Ishikawa (cell line): ENCODE data around the gene BACE2.

Experiments used
- CEBPB ChIP-seq: IDR thresholded peaks from 2 replicates; pipeline ENCODE4 v1.6.1; 2012
- TF ChIP-seq, protein P1 (sequence below): IDR thresholded peaks from 2 replicates; pipeline ENCODE4 v1.6.1; 2012

DNA sequence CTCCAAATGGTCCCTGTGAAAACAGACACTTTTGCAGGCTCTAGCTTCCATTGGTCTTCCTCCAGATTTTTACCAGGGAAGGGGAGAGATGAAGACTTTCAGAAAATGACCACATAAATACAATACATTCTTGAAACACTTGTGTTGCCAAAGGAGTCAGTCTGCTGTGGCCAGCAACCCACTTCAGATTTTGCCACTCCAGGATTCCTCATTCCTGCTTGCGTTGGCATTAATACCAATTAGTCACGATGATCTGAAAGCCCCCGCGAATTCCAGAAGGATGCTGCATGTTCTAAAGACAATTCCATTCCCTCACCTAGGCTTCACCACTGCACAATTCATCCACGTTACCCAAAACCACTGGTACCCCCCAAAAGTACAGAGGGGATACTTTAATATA lies 7.9 kb upstream of the BACE2 start:
- TF ChIP-seq CEBPB: no peak
- TF ChIP-seq, protein P1, sequence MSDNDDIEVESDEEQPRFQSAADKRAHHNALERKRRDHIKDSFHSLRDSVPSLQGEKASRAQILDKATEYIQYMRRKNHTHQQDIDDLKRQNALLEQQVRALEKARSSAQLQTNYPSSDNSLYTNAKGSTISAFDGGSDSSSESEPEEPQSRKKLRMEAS: no peak
